SK-MEL-5 (cell line): ENCODE measurements around the gene LDB2. TPM values are rescaled to one million over a fixed set of nuclear protein-coding genes. Genes with fewer than 3 reads are reported as not detected.
A peak's percentile ranks its signal among the peaks of the same experiment; 100 is the strongest.

Source experiments
- DNase-seq: peaks from one replicate; pipeline ENCODE4 v3.0.0-alpha.2; 2016; ENCODE audit warnings: low read depth, low spot score
- in situ Hi-C: cut with HindIII; loops from 2 replicates; pipeline ENCODE4 v1.10.0; 2016; ENCODE audit warnings: low sequenced_read_pairs, high pct_unique_total_duplicates, low pct_unique_long_range_greater_than_20kb
- total RNA-seq: library from RNA; depleted of rRNA; stranded (reverse); fragments of >200 nt; shearing (Covaris generic); gene quantifications from 2 replicates; pipeline ENCODE4 v1.2.3, GENCODE V29; 2014

Gene LDB2
- total RNA-seq, 1 experiment from 2014 or later: 0.61 TPM

DNA sequence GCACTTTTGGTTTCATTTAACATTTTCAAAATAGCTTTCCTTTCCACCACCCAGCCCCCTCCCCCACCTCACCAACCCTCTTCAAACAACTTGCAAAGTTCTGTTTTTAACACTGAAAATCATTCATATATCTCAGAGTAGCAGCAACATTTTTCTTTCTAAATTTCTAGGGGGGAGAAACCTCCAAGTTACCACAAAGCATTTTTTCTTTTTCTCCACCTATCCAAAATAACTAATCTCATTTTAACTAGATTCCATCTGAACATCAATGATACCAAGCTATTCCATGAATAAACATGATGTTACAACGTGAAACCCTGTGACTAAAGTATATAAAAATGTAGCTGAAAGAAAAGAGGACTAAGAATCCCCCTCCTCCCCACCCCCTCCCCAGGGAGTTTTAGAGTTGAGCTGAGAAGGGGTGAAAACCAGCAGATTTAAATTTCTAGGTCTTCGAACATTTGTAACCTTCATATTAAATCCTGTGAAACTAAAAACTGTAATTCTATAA, 5.2 kb downstream of the LDB2 start:
- in situ Hi-C loops: no loop called here
- DNase-seq: no peak

DNA sequence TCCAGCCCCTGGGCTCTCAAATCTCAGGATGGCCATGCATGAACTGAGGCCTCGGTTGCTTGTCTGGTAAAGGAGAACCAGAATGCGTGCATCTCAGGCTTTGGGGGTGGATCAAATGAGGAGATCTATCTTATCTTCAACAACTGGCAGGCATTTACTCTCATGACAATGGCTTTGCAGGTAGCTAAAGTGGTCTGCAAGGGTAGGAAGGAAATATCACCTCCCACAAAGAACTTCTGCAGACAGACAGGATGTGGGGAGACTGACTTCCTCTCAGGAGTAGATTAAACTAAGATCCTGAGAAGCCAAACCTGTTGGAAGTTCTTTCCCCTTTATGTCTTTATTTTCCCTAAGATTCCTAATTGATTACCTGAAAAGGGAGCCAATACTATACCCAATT, 7.8 kb downstream of the LDB2 start:
- in situ Hi-C loops: no loop called here
- DNase-seq: no peak

GRCh38 chr4:16889945-16890344, 8.5 kb downstream of the LDB2 start:
- in situ Hi-C loops: no loop called here
- no peak for DNase-seq

- in situ Hi-C loops: no loop called here
Measured at GRCh38 chr4:16887887-16888286, 10.6 kb downstream of the LDB2 start.

DNA sequence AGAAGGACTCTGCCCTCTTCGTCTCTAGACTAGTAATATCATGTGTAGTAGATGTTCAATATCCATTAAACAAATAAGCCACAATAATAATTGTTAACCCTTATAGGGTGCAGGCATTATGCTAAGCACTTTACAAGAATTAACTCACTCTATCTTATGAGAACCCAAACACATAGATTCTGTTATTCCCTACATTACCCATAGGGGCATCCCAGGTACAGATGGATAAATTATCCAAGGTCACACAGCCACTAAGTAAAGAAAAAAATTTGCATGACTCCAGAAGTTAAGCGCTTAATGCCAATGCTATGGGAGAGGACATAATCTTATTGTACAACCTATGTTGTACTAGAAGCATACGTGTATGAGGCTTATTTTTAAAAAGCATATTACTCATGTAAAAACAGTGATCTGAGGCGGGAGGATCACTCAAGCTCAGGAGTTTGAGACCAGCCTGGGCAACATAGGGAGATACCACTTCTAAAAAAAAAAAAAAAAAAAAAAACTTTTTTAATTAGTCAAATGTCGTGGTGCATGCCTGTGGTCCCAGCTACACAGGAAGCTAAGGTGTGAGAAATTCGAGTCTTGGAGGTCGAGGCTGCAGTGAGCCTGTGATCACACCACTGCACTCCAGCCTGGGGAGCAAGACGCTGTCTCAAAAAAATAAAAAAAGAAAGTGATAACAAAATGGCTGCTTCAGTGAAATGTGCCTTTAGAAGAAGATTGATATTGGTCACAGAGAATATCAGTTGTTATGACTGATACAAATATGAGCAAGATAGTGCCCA, 13.6 kb downstream of the LDB2 start:
- in situ Hi-C loops: no loop called here
- DNase-seq: peak; percentile 2

More at GRCh38 chr4:16887887-16888286, 10.6 kb downstream of the LDB2 start:
- no peak for DNase-seq

- in situ Hi-C loops: no loop called here
- no peak for DNase-seq
Measured at GRCh38 chr4:16883806-16884205, 14.6 kb downstream of the LDB2 start.

- no peak for DNase-seq
- in situ Hi-C loops: no loop called here
Measured at GRCh38 chr4:16881151-16881884, 17.1 kb downstream of the LDB2 start.

DNA sequence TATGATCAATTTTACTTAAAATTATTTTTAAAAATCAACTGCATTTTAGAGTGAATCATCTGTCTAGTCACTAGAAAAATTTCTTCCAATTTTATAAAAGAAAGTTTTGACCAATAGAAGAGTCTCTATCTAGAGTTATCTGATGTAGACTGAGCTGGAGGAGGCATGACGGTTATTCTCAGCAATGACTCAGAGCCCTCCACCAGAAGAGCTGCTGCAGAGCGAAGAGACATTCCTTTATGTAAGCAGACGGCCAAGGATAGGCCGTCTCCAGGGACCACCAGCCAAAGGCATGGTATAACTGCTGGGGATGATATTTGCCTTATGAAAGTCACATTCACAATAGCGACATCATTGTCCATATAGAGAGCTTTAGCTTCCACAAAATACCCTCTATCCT, 23.0 kb downstream of the LDB2 start:
- no peak for DNase-seq
- in situ Hi-C loops: no loop called here

- DNase-seq: no peak
- in situ Hi-C loops: no loop called here
Measured at GRCh38 chr4:16869594-16870245, 28.7 kb downstream of the LDB2 start.

DNA sequence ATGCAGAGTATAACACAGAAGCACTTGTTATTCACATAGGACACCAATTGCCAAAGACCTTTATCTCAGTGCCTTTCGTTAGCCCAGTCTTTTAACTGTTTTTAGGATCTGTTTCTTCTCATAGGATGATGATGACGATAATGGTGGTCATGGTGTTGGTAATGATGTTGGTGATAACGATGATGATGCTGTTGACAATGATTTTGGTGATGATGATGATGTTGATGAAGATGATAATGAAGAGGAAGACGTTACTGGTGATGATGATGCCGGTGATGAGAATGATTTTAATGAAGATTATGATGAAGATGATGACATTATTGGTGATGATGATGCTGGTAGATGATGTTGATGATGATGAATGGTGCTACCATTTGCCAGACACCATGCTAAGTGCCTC, 29.8 kb downstream of the LDB2 start:
- in situ Hi-C loops: no loop called here
- no peak for DNase-seq

- in situ Hi-C loops: no loop called here
- no peak for DNase-seq
Measured at GRCh38 chr4:16867827-16868226, 30.6 kb downstream of the LDB2 start.

GRCh38 chr4:16866974-16867373, 31.5 kb downstream of the LDB2 start:
- in situ Hi-C loops: no loop called here
- no peak for DNase-seq

DNA sequence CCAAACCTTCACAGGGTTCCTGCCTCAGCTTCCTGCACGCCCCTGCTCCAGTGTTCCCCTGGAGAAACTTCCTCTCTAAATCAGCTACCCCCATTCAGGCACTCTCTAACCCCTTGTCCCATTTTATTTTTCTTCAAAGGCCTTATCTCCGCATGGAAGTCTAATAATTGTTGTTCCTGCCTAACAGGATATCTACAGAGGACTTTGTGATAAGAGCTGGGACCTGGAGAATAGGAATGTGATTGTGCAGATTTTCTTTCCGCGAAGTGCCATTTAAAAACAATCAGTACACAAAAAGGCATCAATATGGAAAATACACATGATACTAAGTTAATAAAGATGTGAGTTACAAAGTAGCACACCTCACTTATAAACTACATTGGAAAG, 32.6 kb downstream of the LDB2 start:
- in situ Hi-C loops: no loop called here
- no peak for DNase-seq

DNA sequence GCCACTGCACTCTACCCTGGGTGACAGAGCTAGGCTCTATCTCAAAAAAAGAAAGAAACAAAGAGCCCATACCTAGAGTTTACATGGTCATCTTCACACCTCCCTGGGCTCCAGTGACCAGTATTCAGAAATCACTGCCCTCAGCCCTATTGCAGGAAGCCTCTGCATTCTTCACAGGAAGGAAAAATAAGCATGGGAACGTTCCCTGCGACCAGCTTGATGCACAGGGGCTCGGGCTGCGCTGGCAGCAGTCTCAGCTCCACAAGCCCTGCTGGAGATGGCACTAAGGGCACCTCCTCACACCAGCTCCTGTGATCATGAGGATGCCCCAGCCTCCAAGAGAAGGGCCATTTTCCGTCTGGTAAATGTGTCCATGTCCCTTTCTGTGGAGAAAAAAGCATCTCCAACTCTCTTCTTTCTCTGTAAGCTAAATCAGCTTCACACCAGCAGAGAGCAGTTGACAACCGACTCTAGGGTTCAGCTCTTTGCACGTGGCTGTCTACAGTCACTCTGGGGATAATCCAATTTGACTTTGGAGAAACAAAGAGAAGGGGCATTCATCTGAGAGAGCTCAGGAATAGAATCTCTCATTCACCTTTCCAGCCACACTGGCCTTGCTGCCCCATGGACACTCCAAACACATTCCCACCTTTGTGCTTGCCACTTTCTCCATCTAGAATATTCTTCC, 33.1 kb downstream of the LDB2 start:
- in situ Hi-C loops: no loop called here
- no peak for DNase-seq

DNA sequence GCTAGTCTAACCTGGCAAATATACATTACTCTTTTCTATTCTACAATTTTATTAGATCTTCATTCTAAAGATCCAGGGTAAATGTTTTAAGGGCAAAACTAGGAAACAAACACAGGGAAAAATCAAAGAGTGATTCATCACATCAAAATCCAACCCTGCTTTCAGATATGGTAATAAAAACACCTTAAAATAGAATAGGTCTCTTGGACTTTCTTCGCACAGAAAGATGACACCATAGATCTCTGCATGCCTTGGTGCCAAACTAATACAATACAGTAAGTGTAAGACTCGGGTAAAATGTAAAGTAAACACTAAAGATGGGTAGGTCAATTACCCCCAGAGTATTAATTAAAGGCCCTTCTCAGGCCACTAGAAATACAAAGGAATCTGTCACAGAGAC, 34.2 kb downstream of the LDB2 start:
- in situ Hi-C loops: no loop called here
- no peak for DNase-seq

DNA sequence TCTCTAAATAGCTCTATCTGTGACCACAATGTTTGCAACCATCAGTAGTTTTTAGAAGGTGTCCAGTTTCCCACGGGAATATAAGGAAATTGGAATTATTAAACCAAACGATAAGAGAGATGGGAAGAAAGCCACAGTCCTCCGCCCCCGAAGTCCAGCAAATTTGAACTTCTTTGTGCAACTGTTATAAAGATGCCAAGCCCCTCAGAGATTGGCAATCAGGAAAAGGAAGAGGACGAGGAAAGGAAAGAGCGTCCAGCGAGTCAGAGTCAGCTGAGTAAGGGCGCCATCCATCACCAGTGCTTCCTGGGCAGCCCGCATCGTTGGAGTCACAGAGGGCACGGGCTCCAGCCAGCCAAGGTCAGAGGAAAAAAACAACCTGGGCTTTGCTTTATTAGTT, 35.7 kb downstream of the LDB2 start:
- in situ Hi-C loops: no loop called here
- DNase-seq: no peak

- in situ Hi-C loops: no loop called here
- DNase-seq: no peak
Measured at GRCh38 chr4:16860516-16860915, 37.9 kb downstream of the LDB2 start.

- in situ Hi-C loops: no loop called here
- DNase-seq: no peak
Measured at GRCh38 chr4:16859031-16859430, 39.4 kb downstream of the LDB2 start.
